ENCODE measurements around the gene FAM53A.

FAM53A gene

DNA sequence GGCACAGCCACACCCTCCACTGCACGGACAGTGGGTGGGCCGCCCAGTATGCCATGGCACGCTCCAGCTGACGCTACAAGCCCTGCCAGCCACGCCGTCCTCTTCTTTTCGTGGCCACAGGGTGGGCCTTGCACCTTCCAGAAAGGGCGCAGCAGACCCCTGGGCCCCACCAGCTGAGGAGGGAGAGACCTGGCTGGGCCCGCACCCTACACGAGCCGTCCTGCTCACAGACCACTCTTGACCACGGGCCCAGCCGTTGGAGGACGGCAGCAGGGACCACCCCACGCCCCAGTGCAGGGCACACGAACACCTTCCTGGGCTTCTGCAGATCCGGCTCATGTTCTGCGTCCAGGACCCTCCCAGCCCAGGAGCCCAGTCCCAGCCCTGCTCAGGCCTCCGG, 27.1 kb downstream of the FAM53A start:
- H3K27me3 ChIP-seq, result no peaks in the 10 kb centered on the region
- H3K4me1 ChIP-seq, result no peaks in the 10 kb centered on the region
- H3K36me3 ChIP-seq, result peaks cover 0 to 10% (median 0%) of the 10 kb centered on the region in 3 donors
- DNase-seq, result no peak
- intact Hi-C loops (cut with DNase I; ENCODE audit: low total_unique reads), result no loop called here
- TF ChIP-seq, protein P1, sequence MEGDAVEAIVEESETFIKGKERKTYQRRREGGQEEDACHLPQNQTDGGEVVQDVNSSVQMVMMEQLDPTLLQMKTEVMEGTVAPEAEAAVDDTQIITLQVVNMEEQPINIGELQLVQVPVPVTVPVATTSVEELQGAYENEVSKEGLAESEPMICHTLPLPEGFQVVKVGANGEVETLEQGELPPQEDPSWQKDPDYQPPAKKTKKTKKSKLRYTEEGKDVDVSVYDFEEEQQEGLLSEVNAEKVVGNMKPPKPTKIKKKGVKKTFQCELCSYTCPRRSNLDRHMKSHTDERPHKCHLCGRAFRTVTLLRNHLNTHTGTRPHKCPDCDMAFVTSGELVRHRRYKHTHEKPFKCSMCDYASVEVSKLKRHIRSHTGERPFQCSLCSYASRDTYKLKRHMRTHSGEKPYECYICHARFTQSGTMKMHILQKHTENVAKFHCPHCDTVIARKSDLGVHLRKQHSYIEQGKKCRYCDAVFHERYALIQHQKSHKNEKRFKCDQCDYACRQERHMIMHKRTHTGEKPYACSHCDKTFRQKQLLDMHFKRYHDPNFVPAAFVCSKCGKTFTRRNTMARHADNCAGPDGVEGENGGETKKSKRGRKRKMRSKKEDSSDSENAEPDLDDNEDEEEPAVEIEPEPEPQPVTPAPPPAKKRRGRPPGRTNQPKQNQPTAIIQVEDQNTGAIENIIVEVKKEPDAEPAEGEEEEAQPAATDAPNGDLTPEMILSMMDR (IDR thresholded peaks at IDR 0.05), result no peak
- no peak overlapping the region for H3K4me3 ChIP-seq
- H3K27ac ChIP-seq, result no peak overlapping the region
- H3K9me3 ChIP-seq, result no peaks in the 10 kb centered on the region

DNA sequence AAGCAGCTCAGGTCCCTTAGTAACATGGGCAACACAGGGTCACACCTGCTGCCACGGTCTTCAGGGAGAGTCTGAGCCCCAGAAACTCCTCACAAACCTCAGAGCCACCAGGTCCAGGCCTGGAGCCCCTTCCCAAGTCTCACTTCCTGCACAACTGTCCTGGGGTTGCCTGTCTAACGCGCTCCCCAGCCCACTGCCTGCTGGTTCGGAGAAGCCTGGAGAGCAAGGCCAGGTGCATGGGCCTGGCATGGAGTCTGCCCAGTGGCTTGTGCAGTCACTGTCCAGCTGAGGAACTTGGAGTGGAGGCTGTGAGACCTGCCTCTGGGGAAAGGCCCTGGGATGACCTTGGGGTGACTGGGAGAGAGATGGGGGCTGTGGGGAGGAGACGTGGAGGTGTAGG, 28.0 kb downstream of the FAM53A start:
- Histone ChIP-seq H3K4me1 (no peaks in the 10 kb centered on the region), H3K27me3 (no peaks in the 10 kb centered on the region), H3K36me3 (peaks cover 0 to 10% (median 0%) of the 10 kb centered on the region in 3 donors), H3K4me3 (no peak overlapping the region), H3K27ac (no peak overlapping the region), H3K9me3 (no peaks in the 10 kb centered on the region)
- DNase-seq, result no peak
- intact Hi-C loops (cut with DNase I; ENCODE audit: low total_unique reads), result no loop called here
- TF ChIP-seq, protein P1 (IDR thresholded peaks at IDR 0.05), result no peak

DNA sequence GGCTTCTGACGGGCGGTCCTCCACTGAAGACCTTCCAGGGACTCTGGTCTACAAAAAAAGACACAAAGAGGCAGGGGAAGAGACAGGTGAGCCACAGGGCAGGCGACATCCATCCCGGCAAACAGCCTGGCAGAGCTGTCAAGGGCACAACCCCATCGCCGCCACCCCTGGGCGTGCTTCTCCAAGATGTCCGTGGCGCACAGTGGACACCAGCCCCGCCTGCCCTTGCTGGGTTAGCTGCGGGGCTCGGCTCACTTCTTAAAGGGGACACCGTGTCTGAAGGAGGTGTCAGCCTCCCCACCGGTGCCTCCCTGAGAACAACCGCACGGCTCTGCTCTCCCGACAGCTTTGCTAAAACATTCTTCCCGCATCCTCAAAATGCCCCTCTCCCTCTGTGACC, 28.4 kb downstream of the FAM53A start:
- Histone ChIP-seq H3K4me3 (no peak overlapping the region), H3K27ac (no peak overlapping the region), H3K4me1 (no peaks in the 10 kb centered on the region), H3K27me3 (no peaks in the 10 kb centered on the region), H3K9me3 (no peaks in the 10 kb centered on the region), H3K36me3 (peaks cover 0 to 10% (median 0%) of the 10 kb centered on the region in 3 donors)
- TF ChIP-seq, protein P1 (IDR thresholded peaks at IDR 0.05), result no peak
- intact Hi-C loops (cut with DNase I; ENCODE audit: low total_unique reads), result no loop called here
- no peak for DNase-seq

DNA sequence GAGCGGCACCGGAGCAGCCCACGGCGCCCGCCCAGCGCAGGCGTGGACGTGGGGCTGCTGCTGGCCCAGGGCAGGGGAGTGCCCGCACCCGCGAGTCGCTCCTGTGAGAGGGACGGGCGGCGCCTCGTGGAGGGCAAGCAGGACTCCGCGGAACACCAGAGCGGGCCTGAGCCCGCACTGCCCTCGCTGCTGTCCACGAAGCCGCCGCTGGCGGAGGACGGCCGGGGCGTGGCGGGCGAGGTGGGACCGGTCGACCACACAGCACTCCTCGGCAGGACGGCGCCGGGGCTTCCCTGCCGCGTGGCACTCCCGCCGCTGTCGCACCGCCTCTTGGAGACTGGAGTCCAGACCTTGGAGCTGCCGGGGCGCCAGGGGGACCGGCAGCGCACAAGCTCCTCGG, 29.0 kb downstream of the FAM53A start:
- no peaks in the 10 kb centered on the region for H3K9me3 ChIP-seq
- TF ChIP-seq, protein P1 (IDR thresholded peaks at IDR 0.05), result no peak
- H3K27me3 ChIP-seq, result no peaks in the 10 kb centered on the region
- H3K4me1 ChIP-seq, result no peaks in the 10 kb centered on the region
- peaks cover 0 to 10% (median 0%) of the 10 kb centered on the region in 3 donors for H3K36me3 ChIP-seq
- intact Hi-C loops (cut with DNase I; ENCODE audit: low total_unique reads), result no loop called here
- H3K27ac ChIP-seq, result no peak overlapping the region
- no peak for DNase-seq
- H3K4me3 ChIP-seq, result no peak overlapping the region

DNA sequence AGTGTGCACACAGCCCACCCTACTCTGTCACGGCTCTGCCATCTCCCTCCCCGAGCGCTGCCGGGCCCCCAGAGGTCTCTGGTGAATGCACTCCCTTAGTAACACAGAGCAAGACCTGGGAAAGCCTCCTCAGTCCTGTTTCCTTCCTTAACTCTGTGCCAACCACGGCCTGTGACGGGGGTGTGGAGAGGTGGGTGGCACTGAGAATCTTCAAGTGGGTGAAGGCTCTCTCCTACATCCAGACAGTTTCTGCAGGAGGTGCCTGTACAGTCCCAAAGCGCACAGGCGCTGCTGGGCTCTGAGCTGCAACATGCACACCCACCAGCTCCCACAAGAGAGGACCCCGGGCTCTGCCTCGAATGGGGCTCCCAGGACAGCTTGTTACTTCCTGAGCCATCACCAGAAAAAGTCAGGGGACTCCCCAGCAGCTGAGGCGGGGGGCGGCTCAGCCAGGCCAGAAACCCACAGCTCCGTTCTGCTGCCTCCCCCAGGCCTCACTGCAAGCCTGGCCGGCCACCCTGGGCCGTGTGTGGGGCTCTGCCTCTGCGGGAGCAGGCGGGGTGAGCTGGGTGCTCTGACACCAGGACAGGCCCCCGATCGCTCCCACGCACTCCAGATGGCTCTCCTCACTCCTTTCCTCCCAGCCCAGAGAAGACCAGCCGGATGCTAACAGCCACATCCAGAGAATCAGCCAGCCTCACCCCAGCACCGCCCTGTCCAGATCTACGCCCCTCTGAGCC, 29.7 kb downstream of the FAM53A start:
- TF ChIP-seq, protein P1 (IDR thresholded peaks at IDR 0.05), result no peak
- Histone ChIP-seq H3K9me3 (no peaks in the 10 kb centered on the region), H3K36me3 (peaks cover 0 to 10% (median 0%) of the 10 kb centered on the region in 3 donors), H3K4me3 (no peak overlapping the region), H3K27ac (no peak overlapping the region), H3K27me3 (no peaks in the 10 kb centered on the region), H3K4me1 (no peaks in the 10 kb centered on the region)
- intact Hi-C loops (cut with DNase I; ENCODE audit: low total_unique reads), result no loop called here
- no peak for DNase-seq
